GM21717 (cell line): ENCODE results near the gene TRAF1.
"Not testable (repeated sequence)": the region's sequence is repeated elsewhere in the genome, so short reads cannot be mapped to it uniquely, and the experiment has no call there.

ENCODE experiments used
- ATAC-seq: cut with Tn5 transposase; IDR thresholded peaks from one replicate; pipeline ENCODE4 v1.9.1; 2021; ENCODE audit warnings: mild to moderate bottlenecking, moderate library complexity; ENCODE audit not compliant: unreplicated experiment

The TRAF1 gene, protein sequence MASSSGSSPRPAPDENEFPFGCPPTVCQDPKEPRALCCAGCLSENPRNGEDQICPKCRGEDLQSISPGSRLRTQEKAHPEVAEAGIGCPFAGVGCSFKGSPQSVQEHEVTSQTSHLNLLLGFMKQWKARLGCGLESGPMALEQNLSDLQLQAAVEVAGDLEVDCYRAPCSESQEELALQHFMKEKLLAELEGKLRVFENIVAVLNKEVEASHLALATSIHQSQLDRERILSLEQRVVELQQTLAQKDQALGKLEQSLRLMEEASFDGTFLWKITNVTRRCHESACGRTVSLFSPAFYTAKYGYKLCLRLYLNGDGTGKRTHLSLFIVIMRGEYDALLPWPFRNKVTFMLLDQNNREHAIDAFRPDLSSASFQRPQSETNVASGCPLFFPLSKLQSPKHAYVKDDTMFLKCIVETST

DNA sequence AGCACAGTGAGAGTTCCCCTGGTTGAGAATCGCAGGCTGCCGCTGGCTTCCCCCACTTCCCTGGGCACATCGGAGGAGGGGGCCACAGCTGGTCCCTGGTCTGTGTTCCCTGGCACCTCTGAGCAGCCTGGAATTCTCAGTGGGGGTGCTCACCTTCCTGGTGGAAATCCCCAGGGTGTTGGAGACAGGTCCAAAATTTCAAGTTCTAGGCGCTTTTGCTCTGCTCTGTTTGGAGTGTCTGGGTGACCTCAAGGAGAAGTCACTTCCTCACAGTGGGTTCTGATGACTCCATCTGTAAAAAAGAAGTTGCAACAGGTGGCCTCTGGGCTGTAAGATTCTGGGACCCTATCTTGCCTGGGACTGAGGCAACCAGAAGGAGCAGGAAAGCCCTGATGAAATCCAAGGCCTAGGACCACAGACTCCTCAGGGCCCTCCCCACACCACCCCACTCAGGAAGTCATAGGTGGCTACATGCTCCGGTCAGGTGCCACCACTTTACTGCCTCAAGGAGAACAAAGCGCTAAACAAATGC, at the start of gene TRAF1:
TRAF1 (minus strand) TSS at position 400 of the 532 bp plus-strand sequence. CDS start 721 bp downstream, outside the sequence.
- ATAC-seq: peak; percentile 26

DNA sequence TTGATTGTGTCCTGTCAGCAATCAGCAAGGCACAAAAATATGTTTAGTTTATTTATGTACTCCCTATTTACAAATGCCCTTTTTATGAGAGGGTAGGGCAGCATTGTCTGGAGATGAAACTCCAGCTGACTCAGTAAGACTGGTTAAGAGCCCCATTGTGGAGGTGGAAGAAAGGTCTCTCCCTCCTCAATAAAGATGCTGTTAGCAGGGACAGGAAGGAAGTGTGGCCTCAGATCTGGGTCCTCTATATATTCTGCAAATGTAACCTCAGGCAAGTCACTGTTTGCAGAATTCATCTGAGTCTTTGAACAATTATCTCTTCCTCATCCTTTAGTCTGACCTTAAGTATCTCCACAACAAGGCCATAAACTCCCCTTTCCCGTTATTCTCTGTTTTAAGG, 48.3 kb upstream of the TRAF1 start:
- no peak for ATAC-seq

DNA sequence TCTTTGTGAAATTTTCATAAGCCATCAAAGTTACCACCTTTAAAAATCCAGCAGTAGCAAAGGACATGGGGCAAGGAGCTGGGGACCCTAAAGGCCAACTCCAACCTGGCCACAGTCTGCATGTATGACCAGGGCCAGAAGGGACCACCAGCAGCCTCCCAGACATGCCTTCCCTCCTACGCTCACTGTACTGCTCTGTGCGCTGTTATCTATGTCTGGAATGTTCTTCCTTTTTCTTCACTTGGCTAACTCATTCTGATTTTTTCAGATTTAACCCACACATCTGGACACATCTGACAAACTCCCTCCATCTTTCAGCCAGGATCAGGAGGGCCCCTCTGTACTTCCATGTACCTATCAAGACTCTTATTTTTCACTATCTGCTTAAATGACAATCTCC, 47.6 kb upstream of the TRAF1 start:
- ATAC-seq: no peak

DNA sequence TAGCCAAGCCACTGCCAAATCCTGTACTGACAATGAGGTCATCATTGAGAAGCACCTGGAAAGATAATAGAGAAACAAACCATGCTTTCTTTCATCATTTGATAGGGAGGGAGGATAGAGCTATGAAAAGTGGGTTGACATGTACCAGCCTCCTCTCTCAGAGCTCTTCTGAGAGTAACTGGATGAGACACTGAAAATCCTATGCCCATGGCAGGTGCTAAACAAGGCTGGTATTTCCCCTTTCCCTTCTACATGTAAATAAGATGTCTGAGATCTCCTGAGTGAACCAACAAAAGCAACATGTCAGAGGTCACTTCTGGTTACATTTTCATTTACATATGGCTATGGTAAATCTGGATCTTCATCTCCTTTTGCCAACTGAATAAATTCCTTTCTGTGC, 45.3 kb upstream of the TRAF1 start:
- no peak for ATAC-seq

DNA sequence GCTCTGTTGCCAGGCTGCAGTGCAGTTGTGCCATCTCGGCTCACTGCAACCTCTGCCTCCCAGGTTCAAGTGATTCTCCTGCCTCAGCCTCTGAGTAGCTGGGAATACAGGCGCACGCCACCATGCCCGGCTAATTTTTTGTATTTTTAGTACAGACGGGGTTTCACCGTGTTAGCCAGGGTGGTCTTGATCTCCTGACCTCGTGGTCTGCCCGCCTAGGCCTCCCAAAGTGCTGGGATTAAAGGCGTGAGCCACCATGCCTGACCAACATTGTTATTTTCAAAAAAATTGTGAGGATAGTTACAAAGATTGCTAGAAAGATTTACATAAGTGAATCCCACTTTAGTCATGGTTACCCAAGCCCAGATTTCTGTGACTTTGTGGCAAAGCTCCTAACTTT, 44.9 kb upstream of the TRAF1 start:
- ATAC-seq: not testable (repeated sequence)

DNA sequence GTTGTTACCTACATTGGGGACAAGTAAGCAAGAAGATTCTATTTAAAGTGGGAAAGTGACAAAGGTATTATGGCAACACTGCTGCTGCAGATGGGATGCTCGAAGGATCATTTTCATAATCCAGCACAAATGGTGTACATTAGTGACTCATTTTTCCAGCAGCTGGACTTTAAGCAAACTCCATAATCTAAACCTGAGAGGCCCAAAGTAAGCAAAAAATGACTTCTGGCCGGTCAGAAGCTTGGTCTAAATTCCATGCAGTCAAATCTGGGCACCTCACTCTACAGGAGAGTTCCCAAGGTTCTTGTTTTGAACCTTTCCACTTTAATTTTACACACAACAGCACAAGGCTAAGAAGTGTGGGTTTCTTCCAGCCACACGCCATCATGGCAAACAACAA, 43.6 kb upstream of the TRAF1 start:
- no peak for ATAC-seq

DNA sequence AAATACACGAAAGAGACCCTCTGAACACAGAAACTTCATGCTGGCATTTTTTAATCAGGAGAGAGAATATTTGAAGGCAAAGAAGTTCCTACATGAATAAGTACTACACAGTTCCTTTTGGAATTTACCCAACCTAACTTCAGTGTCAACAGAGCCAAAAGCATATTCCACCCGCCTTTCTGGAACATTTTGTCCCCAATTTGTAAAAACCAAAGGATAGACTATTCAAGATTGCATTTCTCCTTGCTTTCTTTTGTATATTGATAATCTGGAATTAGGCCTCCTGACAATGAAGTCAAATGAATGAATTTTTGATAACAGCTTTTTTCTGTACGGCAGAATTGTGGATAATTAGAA, 39.4 kb upstream of the TRAF1 start:
- ATAC-seq: no peak

DNA sequence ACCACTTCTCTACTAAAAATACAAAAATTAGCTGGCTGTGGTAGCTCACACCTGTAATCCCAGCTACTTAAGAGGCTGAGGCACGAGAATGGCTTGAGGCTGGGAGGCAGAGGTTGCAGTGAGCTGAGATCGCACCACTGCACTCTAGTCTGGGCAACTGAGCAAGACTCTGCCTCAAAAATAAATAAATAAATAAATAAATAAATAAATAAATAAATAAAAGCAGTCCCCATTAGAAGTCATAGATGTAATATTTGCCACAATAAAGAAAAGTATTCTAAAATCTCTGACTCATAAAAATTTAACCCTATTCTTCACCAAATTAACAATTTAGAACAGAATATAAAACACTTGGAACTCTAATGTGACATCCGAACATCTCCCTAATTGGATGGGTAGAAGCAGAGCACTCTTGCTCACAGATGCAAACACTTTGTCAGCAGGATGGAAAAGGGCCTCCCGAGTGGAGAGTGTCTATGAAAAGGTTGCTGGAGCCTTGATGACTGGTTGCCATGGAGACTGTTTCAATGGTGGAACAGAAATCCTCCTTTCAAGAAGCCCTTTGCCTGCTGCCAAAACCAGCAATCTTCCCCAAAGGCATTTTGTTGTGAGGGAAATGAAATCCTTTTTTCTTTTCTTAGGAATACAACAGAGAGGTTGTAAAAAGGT, 38.9 kb upstream of the TRAF1 start:
- no peak for ATAC-seq

DNA sequence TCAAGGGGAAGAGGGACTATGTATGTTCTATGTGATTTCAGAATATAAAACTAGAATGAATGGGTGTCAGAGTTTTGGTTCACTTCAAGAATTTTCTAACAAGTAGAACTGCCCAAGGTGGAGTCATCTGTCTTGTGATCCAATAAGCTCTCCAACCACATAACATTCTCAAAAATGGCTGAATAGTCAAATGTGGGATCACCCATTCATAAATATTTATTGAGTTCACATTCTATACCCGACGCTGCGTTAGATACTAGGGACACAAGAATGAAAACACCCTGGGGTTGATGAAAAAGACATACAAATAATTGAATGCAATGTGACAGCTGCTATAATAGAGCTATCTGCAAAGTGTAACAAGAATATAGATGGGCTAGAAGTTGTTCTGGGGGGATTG, 35.3 kb upstream of the TRAF1 start:
- no peak for ATAC-seq

DNA sequence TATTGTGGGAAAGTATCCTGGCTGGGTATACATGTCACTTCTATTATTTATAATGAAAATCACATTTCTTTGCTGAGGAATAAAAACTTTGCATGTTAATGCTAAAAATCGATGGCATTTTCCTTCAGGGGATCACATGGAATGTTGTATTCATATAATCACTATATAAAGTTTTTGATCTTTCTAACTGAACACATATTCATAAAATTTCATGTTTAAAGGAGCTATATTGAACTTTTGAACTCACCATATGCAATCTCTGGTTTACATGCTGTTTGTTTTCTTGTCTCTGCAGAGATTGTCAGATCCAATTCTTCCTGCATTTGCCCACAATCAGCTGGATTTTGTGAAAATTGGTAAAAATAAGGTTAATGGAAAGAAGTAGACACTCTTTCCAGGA, 33.4 kb upstream of the TRAF1 start:
- ATAC-seq: no peak

DNA sequence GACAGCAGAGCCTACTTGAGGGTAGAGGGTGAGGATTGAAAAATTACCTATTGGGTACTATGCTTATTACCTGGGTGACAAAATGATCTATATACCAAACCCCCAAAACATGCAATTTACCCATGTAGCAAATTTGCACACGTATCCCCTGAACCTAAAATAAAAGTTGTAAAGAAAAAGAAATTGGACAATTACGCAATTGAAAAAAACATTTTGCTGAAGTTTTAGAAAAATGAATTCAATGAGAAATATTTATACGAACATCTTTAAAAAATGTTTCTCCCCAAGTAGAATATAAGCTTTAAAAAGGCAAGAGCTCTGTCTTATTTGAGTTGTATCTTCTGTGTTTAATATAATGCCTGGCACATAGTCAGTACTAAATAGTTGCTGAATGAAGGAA, 30.3 kb upstream of the TRAF1 start:
- no peak for ATAC-seq

DNA sequence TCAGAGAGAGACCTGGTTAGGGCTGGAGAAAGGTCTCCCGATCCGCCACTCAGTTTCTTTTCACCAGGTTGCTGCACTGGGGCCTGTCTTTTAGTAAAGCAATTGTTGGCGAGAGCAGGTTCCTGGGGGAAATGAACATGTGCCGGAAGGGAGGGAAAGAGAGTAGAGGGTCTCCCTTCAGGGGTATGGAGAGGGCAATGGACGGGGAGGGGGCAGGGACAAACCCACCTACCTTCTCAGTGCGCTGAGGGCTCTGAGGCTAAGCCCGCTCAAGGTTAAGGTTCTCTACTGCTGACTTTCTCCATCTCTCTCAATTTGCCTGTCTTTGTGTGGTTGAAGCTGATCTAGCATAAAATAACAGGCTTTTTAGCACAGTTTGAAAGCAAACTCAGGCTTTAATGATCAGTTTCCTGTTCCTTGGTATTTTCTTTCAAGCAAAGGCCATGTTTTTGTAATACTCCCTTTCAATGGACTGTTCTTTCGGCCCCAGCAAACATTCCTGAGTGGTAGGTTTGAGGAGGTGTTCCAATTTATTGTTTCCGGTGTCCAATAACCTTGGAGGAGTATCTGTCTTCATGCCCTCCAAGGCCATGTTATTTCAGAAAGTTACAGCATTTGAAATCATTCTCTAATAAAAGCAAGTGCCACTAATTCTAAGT, 25.5 kb upstream of the TRAF1 start:
- ATAC-seq: no peak

DNA sequence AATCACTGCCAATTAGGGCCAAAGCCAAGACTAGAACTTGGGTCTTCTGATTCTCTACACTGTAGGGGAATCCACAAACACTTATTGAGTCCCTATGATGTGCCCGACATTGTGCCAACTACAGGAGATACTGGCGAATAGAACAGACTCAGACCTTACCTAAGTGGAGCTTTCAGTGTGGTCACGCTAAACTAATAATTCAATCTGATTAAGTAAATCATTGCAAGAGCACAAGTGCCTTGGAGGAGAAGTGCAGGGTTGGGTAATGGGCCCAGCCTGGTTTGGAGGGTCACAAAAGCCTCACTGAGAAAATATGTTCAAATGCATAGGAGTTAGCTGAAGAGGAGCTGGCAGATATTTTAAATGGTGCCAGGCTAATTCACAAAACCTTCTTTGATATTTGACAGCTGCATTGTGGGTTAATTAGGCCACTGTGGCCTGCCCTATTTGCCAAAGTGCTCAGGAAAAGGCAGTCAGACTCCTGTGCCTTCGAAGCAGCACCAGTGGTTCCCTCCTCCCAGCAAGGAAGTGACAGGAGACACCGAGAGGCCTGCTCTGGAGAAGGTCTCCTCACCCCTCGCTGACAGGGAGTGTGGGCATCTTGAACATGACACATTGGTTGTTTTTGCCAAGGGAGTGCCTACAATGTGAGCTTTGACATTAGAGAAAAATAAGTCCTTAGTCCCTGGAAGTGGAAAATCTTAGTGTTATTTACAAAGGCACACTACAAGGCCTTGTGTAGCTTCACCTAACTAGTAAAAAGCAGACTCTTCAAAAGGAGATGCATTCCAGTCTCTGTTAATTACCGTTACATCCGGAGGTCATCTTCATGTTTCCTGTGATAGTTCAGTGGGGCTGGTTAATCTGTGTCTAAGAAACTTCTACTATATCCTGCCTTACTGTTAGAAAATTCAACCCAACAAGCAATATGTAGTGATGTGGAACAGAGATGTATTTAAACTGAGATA, 24.1 kb upstream of the TRAF1 start:
- no peak for ATAC-seq

DNA sequence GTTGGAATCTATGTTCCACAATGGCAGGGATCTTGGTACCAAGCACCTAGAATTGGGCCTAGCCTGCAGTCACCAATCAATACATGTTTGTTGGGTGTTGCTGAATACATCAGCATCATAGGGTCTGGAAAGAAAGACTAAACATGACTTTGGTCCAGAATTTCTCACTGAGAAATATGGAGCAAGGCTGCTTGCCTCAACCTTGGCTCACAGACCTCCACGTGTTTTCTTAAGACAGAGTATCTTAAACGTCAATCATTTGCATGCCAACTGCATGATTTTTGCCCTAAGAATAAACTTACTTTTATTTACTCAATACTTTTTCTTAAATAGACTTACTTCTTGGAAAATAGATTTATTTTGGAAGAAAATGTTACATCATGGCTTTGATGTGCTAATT, 22.7 kb upstream of the TRAF1 start:
- no peak for ATAC-seq

DNA sequence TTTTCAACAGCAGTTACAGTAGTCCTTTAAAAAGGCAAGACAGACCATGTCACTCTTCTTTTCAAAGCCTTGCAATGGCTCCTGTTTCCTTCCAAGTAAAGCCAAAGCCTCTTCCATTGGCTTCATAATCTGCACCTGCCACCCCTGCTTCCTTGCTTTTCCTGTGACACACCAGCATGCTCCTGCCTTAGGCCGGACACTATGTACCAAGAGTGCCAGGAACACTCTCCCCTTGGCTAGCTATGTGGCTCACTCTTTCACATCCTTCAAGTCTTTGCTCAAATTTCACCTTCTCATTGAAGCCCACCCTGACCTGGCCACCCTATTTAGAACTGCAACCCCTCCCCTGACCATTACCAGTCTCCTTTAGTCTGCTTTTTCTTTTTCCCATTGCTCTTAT, 22.2 kb upstream of the TRAF1 start:
- ATAC-seq: no peak

DNA sequence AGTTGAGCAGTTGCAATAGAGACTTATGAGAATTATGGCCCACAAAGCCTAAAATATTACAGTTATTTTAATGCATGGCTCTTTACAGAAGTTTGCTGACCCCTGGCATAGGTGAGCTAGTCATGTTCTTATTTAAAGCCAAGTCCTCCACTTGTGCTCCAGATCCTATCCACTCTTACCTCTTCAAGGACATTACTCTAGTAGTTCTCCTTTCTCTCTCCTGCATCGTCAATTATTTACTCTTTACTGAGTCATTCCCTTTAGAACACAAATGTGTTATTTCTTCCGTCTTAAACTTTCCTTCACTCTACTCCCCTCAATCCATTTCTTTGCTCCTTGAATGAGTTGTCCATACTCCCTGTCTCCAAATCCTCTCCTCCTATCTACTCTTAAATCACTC, 20.6 kb upstream of the TRAF1 start:
- no peak for ATAC-seq

DNA sequence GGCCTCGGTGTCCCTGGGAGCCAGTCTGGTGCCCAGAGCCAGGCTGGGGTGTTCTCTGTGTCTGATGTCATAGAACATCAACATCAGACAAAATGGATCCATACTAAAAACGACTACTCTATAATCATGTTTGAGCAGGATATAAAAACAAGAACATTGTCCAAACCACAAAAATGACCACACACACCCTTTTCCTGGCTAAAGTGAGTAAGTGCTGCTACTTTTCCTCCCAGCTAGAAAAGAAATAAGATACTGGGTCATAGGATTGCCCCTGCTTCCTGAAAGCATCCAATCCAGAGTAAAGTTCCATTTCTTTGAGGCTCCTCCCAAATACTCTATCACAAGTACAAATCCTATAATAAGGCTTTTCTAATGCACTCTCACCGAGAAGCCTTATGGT, 19.7 kb upstream of the TRAF1 start:
- ATAC-seq: no peak

DNA sequence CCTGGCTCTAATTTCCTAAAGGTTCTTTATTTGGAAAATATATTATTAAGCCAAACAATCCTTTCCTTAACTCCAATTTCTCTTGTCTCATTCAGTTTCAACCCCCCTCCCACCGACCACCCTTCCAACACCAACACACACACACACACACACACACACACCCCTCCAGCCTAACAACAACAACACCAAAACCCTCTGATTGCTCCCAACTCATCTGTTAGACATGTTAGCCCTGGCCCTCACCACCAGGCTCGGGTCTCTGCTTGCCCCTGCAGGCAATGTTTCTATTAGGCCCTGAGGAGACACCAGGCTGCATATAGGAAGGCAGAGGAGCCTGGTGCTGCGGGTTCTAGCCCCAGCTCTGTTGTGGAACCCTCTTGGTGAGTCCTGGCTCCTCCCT, 18.4 kb upstream of the TRAF1 start:
- no peak for ATAC-seq

DNA sequence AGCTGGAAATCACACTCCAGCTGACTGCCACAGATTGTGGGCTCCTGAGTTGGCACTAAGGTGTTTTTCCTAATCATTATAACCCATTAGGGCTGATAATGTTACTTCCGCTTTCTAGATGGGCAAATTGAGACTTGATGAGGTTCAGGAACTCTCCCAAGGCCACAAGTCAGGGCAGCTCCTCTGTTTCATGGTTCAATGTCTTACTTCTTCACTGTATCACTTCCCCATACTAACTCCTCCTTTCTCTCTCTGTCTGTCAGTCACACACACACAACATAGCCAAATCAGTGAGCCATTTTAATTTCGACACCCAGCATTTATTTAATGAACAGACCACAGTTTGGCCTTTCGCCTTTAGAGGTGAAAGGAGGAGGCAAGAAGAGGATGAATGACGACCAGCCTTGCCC, 17.8 kb upstream of the TRAF1 start:
- peak; percentile 98 for ATAC-seq

DNA sequence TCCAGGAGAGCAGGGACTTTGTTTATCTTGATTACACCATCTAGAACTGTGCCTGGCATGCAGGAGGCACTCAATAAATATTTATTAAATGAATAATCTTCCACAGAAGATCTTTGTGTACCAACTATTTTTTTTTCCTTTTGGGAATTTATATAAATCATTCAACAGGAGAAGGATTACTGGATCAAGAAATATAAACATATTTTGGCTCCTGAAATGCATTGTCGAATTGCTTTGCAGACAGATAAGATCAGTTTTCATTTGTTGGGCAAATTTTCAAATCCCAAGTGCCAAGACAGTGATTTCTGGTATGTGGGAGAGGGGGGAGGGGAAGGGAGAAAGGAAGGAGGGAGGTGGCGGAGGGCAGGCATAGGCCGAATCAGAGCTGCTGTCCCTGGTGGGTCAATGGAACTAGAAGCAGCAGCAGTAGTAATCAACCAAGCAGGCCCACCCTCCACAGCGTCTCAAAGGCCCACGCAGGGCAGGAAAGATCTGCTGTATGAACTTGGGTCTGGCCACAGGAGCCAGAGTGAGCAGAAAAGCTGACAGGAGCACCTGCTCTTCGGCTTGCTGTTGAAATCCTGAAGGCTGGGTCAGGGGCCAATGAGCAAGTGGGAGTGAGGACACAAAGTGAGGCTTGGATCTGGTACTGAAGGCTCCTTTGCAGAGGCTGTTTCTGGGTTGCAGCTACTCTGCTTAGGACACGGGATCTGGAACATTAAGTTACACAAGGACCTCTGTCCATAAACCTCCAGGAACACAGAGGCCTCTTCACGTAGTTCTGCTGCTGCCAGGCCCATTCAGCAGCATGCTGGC, 15.8 kb upstream of the TRAF1 start:
- no peak for ATAC-seq
